IMR-90 (cell line): ENCODE results near the gene TBXT. TPM values are rescaled to one million over a fixed set of nuclear protein-coding genes. Genes with fewer than 3 reads are reported as not detected.

Experiments used
- ATAC-seq: fragments of 200-7000 bp; cut with Tn5 transposase; 2 replicates; pipeline ENCODE4 v1.9.1; 2020; ENCODE audit warnings: low read depth, mild to moderate bottlenecking, moderate library complexity
- BruUV-seq: library from RNA; stranded (reverse); fragments of 400-500 nt; replicated peaks from 2 replicates; lab custom pipeline; 2021; lab: Mats Ljungman, UMichigan
- CTCF ChIA-PET: fragments of 300-600 bp; formaldehyde crosslinking; extraction: SDS; loops from one replicate; lab custom pipeline; 2021; ENCODE audit warnings: antibody characterized with exemption; lab: Yijun Ruan, JAX
- POLR2A ChIA-PET: fragments of 300-600 bp; sonication (Branson Sonifier 250); formaldehyde crosslinking; loops from one replicate; lab custom pipeline; 2022; ENCODE audit warnings: antibody characterized with exemption; ENCODE audit not compliant: unreplicated experiment; lab: Charles Lee
- DNase-seq: peaks from one replicate; pipeline ENCODE4 v3.0.0; 2013
- H2AFZ ChIP-seq: replicated peaks from 2 replicates; pipeline ENCODE3; 2013; ENCODE audit warnings: low read length, mild to moderate bottlenecking; ENCODE audit not compliant: poor library complexity
- H2AK5ac ChIP-seq: 2 replicates; pipeline ENCODE4 v1.6.1; 2013; ENCODE audit warnings: low read depth, low read length, inconsistent platforms
- H2AK9ac ChIP-seq: replicated peaks from 2 replicates; pipeline ENCODE3; 2013; ENCODE audit warnings: mild to moderate bottlenecking, low read depth, low read length, moderate library complexity; ENCODE audit not compliant: poor library complexity
- H2BK120ac ChIP-seq: 2 replicates; pipeline ENCODE4 v1.6.1; 2013; ENCODE audit warnings: low read depth, low read length, inconsistent platforms
- H2BK15ac ChIP-seq: 3 replicates; pipeline ENCODE4 v1.6.1; 2013; ENCODE audit warnings: low read depth, low read length, inconsistent platforms
- H2BK20ac ChIP-seq: 2 replicates; pipeline ENCODE4 v1.6.1; 2013; ENCODE audit warnings: low read depth, mild to moderate bottlenecking, inconsistent platforms, low read length, moderate library complexity
- H2BK5ac ChIP-seq: 2 replicates; pipeline ENCODE4 v1.6.1; 2013; ENCODE audit warnings: mild to moderate bottlenecking, low read depth, low read length, inconsistent platforms; ENCODE audit not compliant: poor library complexity, severe bottlenecking
- H3K14ac ChIP-seq: replicated peaks from 2 replicates; pipeline ENCODE4 v1.6.1; 2013; ENCODE audit warnings: low read depth, low read length, inconsistent platforms
- H3K18ac ChIP-seq: 2 replicates; pipeline ENCODE4 v1.6.1; 2013; ENCODE audit warnings: low read depth, low read length, control low read depth
- H3K23ac ChIP-seq: 2 replicates; pipeline ENCODE4 v1.6.1; 2013; ENCODE audit warnings: low read depth, low read length, inconsistent platforms
- H3K27ac ChIP-seq: 2 replicates; pipeline ENCODE4 v1.5.1; 2013; ENCODE audit warnings: mild to moderate bottlenecking, control low read depth, low read length; ENCODE audit not compliant: insufficient read depth
- H3K27me3 ChIP-seq: 2 replicates; pipeline ENCODE4 v1.6.1; 2013; ENCODE audit warnings: low read length; ENCODE audit not compliant: control insufficient read depth, insufficient read depth
- H3K36me3 ChIP-seq: 2 replicates; pipeline ENCODE4 v1.6.1; 2013; ENCODE audit warnings: low read length, mixed read lengths; ENCODE audit not compliant: control insufficient read depth, insufficient read depth
- H3K4ac ChIP-seq: 2 replicates; pipeline ENCODE4 v1.6.1; 2013; ENCODE audit warnings: low read depth, low read length, inconsistent platforms
- H3K4me1 ChIP-seq: 2 replicates; pipeline ENCODE4 v1.6.1; 2013; ENCODE audit warnings: low read length, mixed read lengths; ENCODE audit not compliant: control insufficient read depth, insufficient read depth
- H3K4me2 ChIP-seq: 2 replicates; pipeline ENCODE4 v1.6.1; 2013; ENCODE audit warnings: low read depth, mild to moderate bottlenecking, control low read depth, low read length, moderate library complexity
- H3K4me3 ChIP-seq: 2 replicates; pipeline ENCODE4 v1.5.1; 2013; ENCODE audit warnings: low read depth, mild to moderate bottlenecking, control low read depth, low read length, moderate library complexity; ENCODE audit not compliant: insufficient read depth
- H3K56ac ChIP-seq: 2 replicates; pipeline ENCODE4 v1.6.1; 2013; ENCODE audit warnings: low read length, inconsistent platforms; ENCODE audit not compliant: insufficient read depth; ENCODE audit errors: extremely low read depth
- H3K79me1 ChIP-seq, 2 experiments: 2 replicates each; pipeline ENCODE4 v1.6.1; 2013; ENCODE audit warnings: low read length in 2 of 2, inconsistent platforms in 1 of 2, low read depth in 1 of 2
- H3K9ac ChIP-seq: 2 replicates; pipeline ENCODE4 v1.6.1; 2013; ENCODE audit warnings: low read depth, low read length, control low read depth
- H3K9me1 ChIP-seq: 2 replicates; pipeline ENCODE4 v1.6.1; 2013; ENCODE audit warnings: low read length, inconsistent platforms; ENCODE audit not compliant: insufficient read depth
- H3K9me3 ChIP-seq: 2 replicates; pipeline ENCODE4 v1.6.1; 2013; ENCODE audit warnings: low read length; ENCODE audit not compliant: control insufficient read depth, insufficient read depth
- H4K20me1 ChIP-seq: 2 replicates; pipeline ENCODE4 v1.6.1; 2013; ENCODE audit warnings: low read length, inconsistent platforms; ENCODE audit not compliant: insufficient read depth
- H4K5ac ChIP-seq: 2 replicates; pipeline ENCODE4 v1.6.1; 2013; ENCODE audit warnings: mild to moderate bottlenecking, low read depth, low read length, control low read depth
- H4K8ac ChIP-seq, 2 experiments: 2 replicates each; pipeline ENCODE4 v1.6.1; 2013; ENCODE audit warnings: low read depth in 2 of 2, low read length in 2 of 2, control low read depth in 1 of 2, inconsistent platforms in 1 of 2
- H4K91ac ChIP-seq: 2 replicates; pipeline ENCODE4 v1.6.1; 2013; ENCODE audit warnings: low read depth, low read length, inconsistent platforms; ENCODE audit not compliant: insufficient read depth
- CEBPB ChIP-seq: IDR thresholded peaks from 2 replicates; pipeline ENCODE4 v1.6.1; 2012; ENCODE audit warnings: low read depth, low read length, improper control_type of control experiment
- FOS ChIP-seq: fragments of 150-350 bp; IDR thresholded peaks from 2 replicates; pipeline ENCODE4 v1.6.1; 2016; ENCODE audit warnings: low read depth, low read length
- NFE2L2 ChIP-seq: fragments of 150-350 bp; IDR thresholded peaks from 2 replicates; pipeline ENCODE4 v1.6.1; 2016; ENCODE audit warnings: low read depth, mild to moderate bottlenecking, low read length
- RCOR1 ChIP-seq: IDR thresholded peaks from 2 replicates; pipeline ENCODE4 v1.6.1; 2012; ENCODE audit warnings: mild to moderate bottlenecking, low read length, improper control_type of control experiment; ENCODE audit not compliant: insufficient replicate concordance
- RFX5 ChIP-seq: IDR thresholded peaks from 2 replicates; pipeline ENCODE4 v1.8.0; 2012; ENCODE audit warnings: low read depth, mild to moderate bottlenecking, low read length, moderate library complexity
- SMC3 ChIP-seq: fragments of 150-350 bp; IDR thresholded peaks from 2 replicates; pipeline ENCODE4 v1.6.1; 2016; ENCODE audit warnings: low read depth, mild to moderate bottlenecking, antibody characterized with exemption, low read length, moderate library complexity
- WGBS, 2 experiments: methylation state at CpG; one replicate each; pipeline versions ENCODE4 v1.1.5 to v1.1.7; 2013; ENCODE audit warnings: missing lambda C conversion rate in 2 of 2; ENCODE audit not compliant: insufficient read length in 1 of 2; ENCODE audit errors: extremely low coverage in 2 of 2; 5-methylcytosine and 5-hydroxymethylcytosine counted together
- dilution Hi-C: fragments of 300-500 bp; cut with HindIII; formaldehyde crosslinking; loops from one replicate; pipeline ENCODE4 v1.14.3; 2018; ENCODE audit warnings: low sequenced_read_pairs; ENCODE audit not compliant: unreplicated experiment
- in situ Hi-C: fragments of 300-500 bp; cut with MboI; formaldehyde crosslinking; loops from 3 replicates; pipeline ENCODE4 v1.14.3; 2019; ENCODE audit warnings: low sequenced_read_pairs, inconsistent platforms, mixed read lengths
- intact Hi-C: fragments of 100-400 bp; cut with micrococcal nuclease; formaldehyde crosslinking; loops from 2 replicates; pipeline ENCODE4 v1.10.0; 2022
- polyA plus RNA-seq, 3 experiments: library from polyadenylated mRNA; depleted of rRNA; stranded (reverse); fragments of >200 nt; gene quantifications; 2 replicates each; pipeline ENCODE4 v1.2.3, GENCODE V29; 2012; ENCODE audit warnings: low replicate concordance in 1 of 3
- total RNA-seq: library from RNA; depleted of rRNA; stranded (reverse); fragments of >200 nt; gene quantifications from 2 replicates; pipeline ENCODE4 v1.2.3, GENCODE V29; 2012
- TF ChIP-seq, protein P1 (sequence below): conservative IDR thresholded peaks from 2 replicates; pipeline ENCODE4 v1.5.1; 2012; ENCODE audit warnings: mild to moderate bottlenecking, low read depth, low read length, improper control_type of control experiment

TBXT gene
- total and polyA plus RNA-seq, 2 of the 4 experiments (the other 2 are of a cell fraction), result not detected

DNA sequence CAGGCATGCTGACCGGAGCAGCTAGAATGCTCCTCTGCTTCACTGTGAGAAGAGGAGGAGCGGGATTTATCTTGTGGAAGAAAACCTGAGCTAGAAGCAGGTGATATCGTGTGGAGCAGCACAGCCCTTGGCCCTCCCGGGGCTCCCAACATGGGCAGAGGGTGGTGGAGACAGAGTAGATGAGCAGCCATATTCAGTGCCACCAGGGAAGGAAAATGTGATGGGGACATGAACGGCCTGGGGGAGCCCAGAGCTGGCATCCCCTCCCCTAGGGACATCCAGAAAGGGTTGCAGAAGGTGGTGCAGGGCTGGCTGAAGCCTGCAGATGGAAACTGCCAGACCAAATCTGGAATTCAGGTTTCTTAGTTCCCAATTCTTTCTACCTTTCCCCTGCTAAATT, 24.9 kb upstream of the TBXT start:
- dilution Hi-C loops, result no loop called here
- TF ChIP-seq NFE2L2 (no peak), CEBPB (no peak), FOS (no peak), SMC3 (no peak), RCOR1 (no peak), RFX5 (no peak)
- TF ChIP-seq, protein P1, sequence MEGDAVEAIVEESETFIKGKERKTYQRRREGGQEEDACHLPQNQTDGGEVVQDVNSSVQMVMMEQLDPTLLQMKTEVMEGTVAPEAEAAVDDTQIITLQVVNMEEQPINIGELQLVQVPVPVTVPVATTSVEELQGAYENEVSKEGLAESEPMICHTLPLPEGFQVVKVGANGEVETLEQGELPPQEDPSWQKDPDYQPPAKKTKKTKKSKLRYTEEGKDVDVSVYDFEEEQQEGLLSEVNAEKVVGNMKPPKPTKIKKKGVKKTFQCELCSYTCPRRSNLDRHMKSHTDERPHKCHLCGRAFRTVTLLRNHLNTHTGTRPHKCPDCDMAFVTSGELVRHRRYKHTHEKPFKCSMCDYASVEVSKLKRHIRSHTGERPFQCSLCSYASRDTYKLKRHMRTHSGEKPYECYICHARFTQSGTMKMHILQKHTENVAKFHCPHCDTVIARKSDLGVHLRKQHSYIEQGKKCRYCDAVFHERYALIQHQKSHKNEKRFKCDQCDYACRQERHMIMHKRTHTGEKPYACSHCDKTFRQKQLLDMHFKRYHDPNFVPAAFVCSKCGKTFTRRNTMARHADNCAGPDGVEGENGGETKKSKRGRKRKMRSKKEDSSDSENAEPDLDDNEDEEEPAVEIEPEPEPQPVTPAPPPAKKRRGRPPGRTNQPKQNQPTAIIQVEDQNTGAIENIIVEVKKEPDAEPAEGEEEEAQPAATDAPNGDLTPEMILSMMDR, result no peak
- Histone ChIP-seq H3K9me1 (no peaks in the 10 kb centered on the region), H3K79me1 (no peaks in the 10 kb centered on the region), H2AK5ac (no peak overlapping the region), H3K4me1 (no peaks in the 10 kb centered on the region), H3K27me3 (peaks cover 17% of the 10 kb centered on the region), H3K14ac (no peak overlapping the region), H3K27ac (no peak overlapping the region), H2BK15ac (no peak overlapping the region), H3K9me3 (no peaks in the 10 kb centered on the region), H3K36me3 (no peaks in the 10 kb centered on the region), H3K4me3 (no peak overlapping the region), H4K20me1 (no peaks in the 10 kb centered on the region), H3K9ac (no peak overlapping the region), H4K8ac (no peak overlapping the region), H3K56ac (no peak overlapping the region), H4K91ac (no peak overlapping the region), H2BK5ac (no peak overlapping the region), H4K5ac (no peak overlapping the region), H3K4me2 (no peak overlapping the region), H2AK9ac (no peak overlapping the region), H2AFZ (no peak overlapping the region), H3K23ac (no peak overlapping the region), H3K18ac (no peak overlapping the region), H3K4ac (no peak overlapping the region), H2BK120ac (no peak overlapping the region), H2BK20ac (no peak overlapping the region)
- in situ Hi-C loops, result no loop called here
- no peak for DNase-seq
- ChIA-PET CTCF (no interaction called here), POLR2A (no interaction called here)
- no peak for ATAC-seq
- intact Hi-C loops, result no loop called here
- no TSS peak for BruUV-seq
- 52% methylated on average over 2 of the region's 5 CpGs; no CpG with 5 or more reads in 1 of the 2 experiments for WGBS, 2 experiments
